HG03558 (cell line): Measurements from ENCODE around the gene USP37.
A peak's percentile ranks its signal among the peaks of the same experiment; 100 is the strongest.

Experiments
- ATAC-seq: cut with Tn5 transposase; IDR thresholded peaks from one replicate; pipeline ENCODE4 v1.9.1; 2021; ENCODE audit warnings: moderate number of reproducible peaks; ENCODE audit not compliant: unreplicated experiment; ENCODE audit errors: extremely low read depth

Gene USP37, protein sequence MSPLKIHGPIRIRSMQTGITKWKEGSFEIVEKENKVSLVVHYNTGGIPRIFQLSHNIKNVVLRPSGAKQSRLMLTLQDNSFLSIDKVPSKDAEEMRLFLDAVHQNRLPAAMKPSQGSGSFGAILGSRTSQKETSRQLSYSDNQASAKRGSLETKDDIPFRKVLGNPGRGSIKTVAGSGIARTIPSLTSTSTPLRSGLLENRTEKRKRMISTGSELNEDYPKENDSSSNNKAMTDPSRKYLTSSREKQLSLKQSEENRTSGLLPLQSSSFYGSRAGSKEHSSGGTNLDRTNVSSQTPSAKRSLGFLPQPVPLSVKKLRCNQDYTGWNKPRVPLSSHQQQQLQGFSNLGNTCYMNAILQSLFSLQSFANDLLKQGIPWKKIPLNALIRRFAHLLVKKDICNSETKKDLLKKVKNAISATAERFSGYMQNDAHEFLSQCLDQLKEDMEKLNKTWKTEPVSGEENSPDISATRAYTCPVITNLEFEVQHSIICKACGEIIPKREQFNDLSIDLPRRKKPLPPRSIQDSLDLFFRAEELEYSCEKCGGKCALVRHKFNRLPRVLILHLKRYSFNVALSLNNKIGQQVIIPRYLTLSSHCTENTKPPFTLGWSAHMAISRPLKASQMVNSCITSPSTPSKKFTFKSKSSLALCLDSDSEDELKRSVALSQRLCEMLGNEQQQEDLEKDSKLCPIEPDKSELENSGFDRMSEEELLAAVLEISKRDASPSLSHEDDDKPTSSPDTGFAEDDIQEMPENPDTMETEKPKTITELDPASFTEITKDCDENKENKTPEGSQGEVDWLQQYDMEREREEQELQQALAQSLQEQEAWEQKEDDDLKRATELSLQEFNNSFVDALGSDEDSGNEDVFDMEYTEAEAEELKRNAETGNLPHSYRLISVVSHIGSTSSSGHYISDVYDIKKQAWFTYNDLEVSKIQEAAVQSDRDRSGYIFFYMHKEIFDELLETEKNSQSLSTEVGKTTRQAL

DNA sequence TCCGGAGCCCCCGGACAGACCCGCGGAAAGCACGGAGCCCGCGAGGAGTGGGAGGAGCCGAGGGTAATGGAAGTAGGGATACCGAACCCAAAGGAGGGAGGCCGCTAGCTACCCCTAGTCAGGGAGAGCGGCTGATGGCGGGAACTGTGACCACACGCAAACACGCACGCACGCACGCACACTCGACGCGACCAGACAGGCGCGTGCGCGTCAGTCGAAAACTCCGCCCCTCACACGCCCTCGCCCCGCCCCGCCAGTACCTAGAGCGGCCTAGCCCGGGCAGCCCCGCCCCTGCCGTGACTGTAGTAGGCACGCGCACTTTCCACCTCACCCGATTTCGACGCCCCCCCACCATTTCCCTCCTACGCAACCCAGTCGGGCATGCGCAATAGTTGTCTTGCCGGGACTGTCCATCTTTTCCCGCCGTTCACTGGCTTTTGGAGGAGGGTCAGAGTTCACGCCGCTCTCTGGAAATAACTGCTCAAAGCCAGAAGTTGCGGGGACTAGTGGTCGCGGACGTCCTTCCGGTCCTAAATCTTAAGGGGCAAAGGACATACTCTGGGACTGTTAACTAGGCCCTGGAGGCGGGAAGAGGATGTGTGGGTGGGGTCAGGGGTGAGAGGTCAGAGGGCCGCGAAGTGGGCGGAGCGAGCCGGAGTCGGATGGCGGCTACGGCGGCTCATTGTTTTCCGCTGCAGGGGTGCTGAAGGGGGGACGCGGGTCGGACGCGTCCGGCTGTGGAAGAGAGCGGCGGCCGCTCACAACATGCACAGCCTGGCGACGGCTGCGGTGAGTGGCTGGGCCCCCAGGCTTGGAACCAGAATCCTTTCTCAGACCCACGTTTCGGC lies at the start of gene USP37, which contains the start of gene CNOT9:
USP37 (minus strand) TSS at position 162 of the 848 bp plus-strand sequence. CDS start 9,698 bp downstream, outside the sequence.
CNOT9 (plus strand) TSS at position 650 of the 848 bp plus-strand sequence; CDS start at position 766, 116 bp downstream.
- peak; percentile 38 for ATAC-seq

- no peak for ATAC-seq
Measured at GRCh38 chr2:218615868-218616315, 47.7 kb upstream of the USP37 start.

DNA sequence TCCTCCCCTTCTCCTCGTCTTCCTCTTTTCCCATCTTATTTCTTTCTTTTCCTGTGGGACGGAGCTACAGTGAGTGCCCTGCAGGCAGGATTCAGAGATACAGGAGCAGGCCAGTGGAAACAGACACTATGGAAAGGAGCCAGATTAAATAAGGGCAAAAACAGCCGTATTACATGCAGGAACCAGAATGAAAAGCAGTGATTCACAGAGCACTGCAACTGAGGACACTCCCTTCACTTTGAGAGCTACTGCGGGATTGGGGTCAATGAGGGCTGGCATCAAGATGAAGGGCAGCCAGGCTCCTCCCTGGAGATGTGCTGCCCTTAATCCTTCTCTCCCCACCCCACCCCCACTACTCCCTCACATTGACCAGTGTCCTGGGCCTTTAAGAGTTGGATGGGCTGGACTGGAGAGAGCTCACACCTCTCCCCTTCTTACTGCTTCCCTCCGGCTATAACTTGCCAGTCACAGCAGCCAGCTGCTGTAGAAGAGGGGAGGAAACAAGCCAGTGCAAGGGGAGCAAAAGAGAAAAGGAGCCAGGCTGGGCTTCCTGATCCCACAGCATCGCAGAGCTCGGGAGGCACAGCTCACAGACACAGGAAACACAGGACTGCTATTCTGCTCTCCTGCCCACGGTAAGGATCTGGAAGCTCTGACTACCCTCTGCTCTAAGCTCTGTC lies 39.4 kb upstream of the USP37 start, which contains the start of gene PLCD4:
PLCD4 (plus strand) TSS at position 464 of the 680 bp plus-strand sequence. CDS start 7,841 bp downstream, outside the sequence.
- no peak for ATAC-seq

DNA sequence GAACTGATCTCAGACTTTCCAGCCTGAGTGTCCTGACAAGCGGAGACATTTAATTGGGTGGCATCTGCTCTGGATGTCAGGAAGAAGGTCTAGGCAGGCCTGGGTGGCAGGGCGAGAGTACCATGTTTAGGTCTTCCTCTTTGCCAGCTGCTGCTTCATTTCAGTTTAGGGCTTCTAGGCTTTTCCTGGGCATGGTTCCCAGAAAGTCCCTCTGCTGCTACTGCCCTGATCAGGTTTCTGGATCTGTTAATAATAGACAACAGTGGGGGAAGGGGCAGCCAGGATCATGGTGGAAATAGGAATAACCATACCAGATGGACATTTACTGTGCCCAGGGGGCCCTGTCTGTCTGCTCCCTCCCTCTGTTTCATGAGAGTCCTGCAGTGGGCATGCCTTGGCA lies 37.3 kb upstream of the USP37 start:
- ATAC-seq, result no peak

GRCh38 chr2:218585541-218585940 lies 17.4 kb upstream of the USP37 start:
- no peak for ATAC-seq

DNA sequence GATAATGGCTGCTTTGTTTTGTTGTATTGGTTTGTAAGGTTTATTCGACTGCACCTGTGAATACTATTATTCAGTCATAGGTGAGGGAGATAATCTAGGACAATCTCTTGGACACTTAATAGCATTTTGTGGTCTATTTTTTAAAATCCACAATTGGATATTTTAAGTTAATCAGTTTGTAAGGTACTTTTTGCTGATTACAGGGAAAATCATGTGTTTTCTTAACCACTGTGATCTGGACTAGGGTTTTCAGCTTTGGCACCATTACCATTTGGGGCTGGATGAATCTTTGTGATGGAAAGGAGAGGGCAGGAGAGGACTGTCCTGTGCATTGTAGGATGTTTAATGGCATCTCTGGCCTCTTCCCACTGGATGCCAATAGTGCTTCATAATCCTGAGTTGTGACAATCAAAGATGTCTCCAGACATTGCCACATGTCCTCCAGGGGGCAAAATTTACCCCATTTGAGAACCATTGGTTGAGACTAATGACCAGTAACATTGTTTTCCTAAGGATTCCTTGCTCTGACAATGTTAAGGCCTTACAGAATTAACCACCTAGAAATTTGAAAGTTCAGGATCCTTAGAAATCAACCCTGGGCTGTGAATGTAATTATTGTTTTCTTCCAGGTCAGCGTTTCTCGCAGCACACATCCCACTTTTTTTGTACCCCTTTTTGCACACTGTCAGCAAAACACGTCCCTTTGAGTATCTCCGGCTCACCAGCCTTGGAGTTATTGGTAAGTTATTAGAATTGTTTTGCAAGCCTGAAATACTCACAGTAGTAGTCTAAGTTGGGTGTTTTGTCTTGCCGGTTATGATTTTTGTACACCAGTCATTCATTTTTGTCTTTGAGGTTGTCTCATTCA lies 16.1 kb upstream of the USP37 start:
- ATAC-seq, result no peak

- ATAC-seq, result peak; percentile 84
Measured at GRCh38 chr2:218582076-218582475, 13.9 kb upstream of the USP37 start.

DNA sequence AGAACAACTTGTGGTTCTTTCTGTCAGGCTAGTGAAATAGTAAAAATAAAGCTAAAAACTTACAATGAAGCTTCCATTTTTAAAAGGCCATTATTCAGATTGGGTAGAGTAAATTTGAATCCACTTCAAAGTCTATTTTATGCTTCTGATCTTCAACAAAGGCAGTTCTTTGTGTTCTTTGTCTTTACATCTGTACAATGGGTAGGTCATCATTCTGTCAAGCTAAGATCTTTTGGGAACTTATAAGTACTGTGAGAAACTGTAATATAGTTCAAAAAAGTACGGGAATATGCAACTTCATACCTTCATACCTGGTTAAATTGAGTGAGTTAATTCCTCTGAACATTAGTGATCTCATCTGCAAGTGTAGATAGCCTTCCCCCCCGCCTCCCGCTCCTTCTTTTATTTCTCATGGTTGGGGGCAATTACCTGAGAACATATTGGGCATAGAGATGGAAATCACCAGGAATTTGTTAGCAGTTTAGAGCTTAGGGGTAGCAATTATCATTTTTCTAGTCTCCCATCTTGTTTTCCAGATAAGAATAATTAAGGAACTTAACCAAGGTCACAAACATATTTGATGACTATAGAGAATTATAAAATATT lies 10.2 kb upstream of the USP37 start:
- no peak for ATAC-seq

DNA sequence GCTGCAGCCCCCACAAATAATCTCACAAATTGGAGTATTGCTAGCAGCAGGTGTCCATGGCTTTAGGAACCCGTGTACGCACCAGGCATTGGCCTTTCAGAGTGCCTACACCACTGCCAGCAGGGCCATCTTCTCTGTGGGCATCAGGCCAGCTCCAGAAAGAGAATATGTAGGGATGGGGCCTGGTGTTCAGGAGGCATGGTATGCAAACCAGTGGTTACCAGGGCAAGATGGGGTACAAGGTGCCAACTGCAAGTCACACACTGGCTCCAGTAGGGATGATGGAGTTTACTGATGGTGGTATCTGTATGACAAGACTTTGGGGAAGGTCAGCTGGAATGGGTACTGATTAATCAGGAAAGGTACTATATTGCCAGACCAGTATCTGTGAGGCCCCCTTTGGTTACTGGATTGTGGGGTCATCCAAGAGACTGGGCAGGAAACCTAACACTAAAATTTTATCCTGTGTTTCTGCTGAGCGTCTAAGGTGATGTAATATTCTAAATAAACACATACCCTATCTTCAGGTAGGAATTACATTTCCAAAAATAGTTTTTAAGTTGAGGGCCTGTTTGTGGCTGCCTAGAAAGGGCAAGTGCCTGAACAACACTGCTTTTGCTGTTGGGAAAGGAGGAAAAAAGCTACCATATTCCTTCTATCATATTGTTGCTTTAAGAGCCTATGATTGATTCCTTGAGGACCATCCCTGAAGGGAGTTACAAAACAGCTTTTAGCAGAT lies 9.5 kb upstream of the USP37 start:
- ATAC-seq, result no peak

DNA sequence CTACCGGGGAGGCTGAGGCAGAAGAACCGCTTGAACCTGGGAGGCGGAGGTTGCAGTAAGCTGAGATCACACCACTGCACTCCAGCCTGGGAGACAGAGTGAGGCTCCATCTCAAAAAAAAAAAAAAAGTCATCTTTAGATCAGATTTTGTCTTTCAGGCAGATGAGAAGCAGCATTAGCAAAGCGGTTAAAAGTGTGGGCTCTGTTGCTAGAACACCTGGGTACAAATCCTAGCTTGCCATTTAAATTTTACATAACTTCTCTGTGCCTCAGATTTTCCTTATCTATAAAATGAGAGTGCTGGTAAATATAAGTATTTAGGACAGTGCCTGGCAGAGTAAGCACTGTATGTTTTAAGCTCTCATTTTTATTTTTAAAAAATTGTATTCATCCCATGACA lies 8.7 kb upstream of the USP37 start:
- no peak for ATAC-seq

GRCh38 chr2:218570850-218571249 lies 2.7 kb upstream of the USP37 start:
- no peak for ATAC-seq

DNA sequence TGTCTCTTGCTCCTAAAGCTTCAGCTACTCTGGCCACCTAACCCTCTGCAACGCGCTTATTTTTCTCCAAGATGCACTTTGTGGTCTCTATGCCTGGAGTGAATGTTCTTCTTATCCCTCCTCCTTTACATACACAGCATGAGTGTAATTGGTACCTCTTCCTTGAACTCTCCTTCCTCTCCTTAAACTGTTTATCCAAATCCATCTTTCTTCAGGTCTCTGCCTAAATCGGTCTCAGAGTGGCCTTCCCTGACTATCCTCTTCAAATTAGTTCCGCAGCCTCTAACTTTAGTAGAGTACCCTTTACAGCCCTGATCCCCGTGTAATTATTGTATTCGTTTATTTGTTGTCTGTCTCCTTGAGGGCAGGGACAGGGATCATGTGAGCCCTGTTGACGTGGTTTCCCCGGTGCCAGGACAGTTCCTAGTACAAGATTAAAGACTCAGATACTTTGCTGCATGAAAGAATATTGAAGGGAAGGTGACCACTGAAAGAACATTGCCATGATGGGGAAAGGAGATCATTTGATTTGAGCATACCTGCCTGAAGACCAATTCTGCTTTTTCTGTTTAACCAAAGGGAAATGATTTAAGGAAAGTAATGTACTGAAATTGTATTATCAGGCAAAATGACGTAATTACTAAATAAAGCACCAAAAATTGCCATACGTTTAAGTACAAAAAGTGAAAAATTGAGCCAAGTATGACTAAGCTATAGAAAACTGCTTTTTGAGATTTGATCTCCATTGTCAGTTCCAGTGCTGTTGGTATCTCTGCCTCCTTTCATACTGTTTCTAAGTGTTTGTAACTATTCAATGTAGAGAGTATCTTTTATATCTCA lies 1.7 kb upstream of the USP37 start:
- ATAC-seq, result no peak

DNA sequence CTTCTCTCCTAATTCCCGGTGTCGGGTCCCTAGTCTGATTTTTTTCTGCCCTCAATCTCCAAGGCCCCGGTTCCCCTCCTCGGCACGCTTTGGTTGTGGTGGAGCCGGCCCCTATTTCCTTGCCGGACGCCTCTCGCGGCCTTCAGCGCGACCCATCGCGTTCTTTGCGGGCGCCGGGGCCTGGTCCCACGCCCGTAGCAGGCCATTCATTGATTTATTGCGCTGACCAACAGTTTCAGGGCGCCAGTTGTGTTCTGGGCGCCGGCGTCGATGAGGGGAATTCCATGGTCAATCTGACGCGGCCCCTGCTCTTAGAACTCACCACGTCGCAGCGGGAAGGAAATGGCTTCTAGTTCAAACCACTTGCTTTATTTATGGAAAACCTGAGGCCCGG lies 884 bp upstream of the USP37 start:
- ATAC-seq, result no peak

DNA sequence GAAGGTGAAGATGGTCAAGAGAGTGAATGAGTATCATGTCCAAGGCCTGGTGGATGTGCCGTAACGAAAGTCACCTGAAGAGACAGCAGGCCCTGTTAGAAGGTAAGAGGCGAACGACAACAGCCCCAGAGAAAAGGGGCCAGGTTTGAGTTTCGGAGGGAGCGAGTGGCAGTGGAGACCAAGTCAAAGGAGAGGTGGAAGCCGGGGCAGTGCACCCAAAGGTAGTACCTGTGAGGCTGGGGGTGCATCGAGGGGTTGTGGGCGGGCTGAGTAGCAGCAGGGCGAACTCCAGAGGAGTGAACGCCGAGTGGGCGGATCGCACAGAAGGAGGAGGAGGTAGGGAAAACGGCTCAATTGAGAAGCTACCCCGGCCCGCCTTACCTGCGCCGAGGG lies 358 bp downstream of the USP37 start:
- peak; percentile 13 for ATAC-seq

DNA sequence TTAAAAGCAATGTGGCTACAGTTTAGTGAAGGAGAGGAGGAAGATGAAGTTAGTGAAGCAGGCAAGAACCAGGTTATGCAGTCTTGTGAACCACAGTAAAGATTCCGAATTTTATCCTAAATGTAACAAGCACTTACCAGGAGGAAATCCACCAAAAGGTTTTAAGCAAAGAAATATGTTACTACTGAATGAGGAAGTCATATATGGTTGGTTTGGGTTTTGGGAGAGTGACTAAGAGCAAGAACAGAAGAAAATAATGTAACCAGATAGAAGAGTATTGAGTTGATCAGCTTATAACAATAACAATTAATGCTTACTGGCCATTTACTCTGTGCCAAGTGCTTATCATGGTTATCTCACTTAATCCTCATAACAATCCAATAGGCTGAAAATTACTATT lies 1.9 kb downstream of the USP37 start:
- ATAC-seq, result no peak

- ATAC-seq, result no peak
Measured at GRCh38 chr2:218564056-218564455, 4.1 kb downstream of the USP37 start.
